Body of pancreas (tissue), 4 donors: ENCODE data around the gene IL17B. TPM values are rescaled to one million over a fixed set of nuclear protein-coding genes. Genes with fewer than 3 reads are reported as not detected.
"Not testable (repeated sequence)": the region's sequence is repeated elsewhere in the genome, so short reads cannot be mapped to it uniquely, and the experiment has no call there.

Source experiments
- ATAC-seq: fragments of 150-250 bp; one replicate; pipeline ENCODE4 v1.9.1; 2016
- DNase-seq, 4 donors: peaks; one replicate each; pipeline ENCODE4 v3.0.0-alpha.2; 2019
- H3K27ac ChIP-seq, 4 donors: fragments of 200-600 bp; sonication (generic); 1 replicate in 3 of 4; 2 replicates in 1 of 4; pipeline versions ENCODE4 v1.5.1 to v1.6.1; 2016 to 2019; ENCODE audit warnings: mild to moderate bottlenecking in 1 of 4, mixed read lengths in 1 of 4, moderate library complexity in 1 of 4
- H3K27me3 ChIP-seq, 2 donors: fragments of 200-600 bp; sonication (generic); one replicate each; pipeline ENCODE4 v1.6.0; 2016; ENCODE audit warnings: mild to moderate bottlenecking in 1 of 2
- H3K36me3 ChIP-seq, 2 donors: fragments of 200-600 bp; sonication (generic); replicated peaks in 1 of 2; 2 replicates each; pipeline ENCODE4 v1.5.1; 2016; ENCODE audit warnings: low read depth in 2 of 2; ENCODE audit not compliant: insufficient read depth in 1 of 2
- H3K4me1 ChIP-seq: fragments of 200-600 bp; sonication (generic); one replicate; pipeline ENCODE4 v1.6.0; 2016
- H3K4me3 ChIP-seq, 2 donors: fragments of 200-600 bp; sonication (generic); 1 replicate in 1 of 2; 2 replicates in 1 of 2; pipeline ENCODE4 v1.5.1; 2016 to 2019
- H3K9me3 ChIP-seq, 3 donors: fragments of 200-600 bp; sonication (generic); 1 replicate in 2 of 3; 2 replicates in 1 of 3; pipeline ENCODE4 v1.5.1; 2016
- CTCF ChIP-seq, 7 experiments: fragments of 450-650 bp in 4 of 7; fragments of 200-600 bp in 3 of 7; sonication (generic) in 3 of 7; IDR thresholded peaks; one replicate each; pipeline ENCODE4 v1.5.1; 2016 to 2019; ENCODE audit warnings: antibody characterized with exemption in 7 of 7
- POLR2A ChIP-seq, 3 donors: fragments of 450-650 bp; IDR thresholded peaks; one replicate each; pipeline ENCODE4 v1.6.1; 2016; ENCODE audit warnings: antibody characterized with exemption in 3 of 3, mild to moderate bottlenecking in 2 of 3
- WGBS, 2 donors: methylation state at CpG; one replicate each; pipeline ENCODE4 v1.1.5; 2017; 5-methylcytosine and 5-hydroxymethylcytosine counted together
- intact Hi-C: fragments of 100-400 bp; cut with DNase I; formaldehyde crosslinking; loops from one replicate; pipeline ENCODE4 v1.15.1; 2023
- total RNA-seq, 2 donors: library from RNA; depleted of rRNA; stranded (reverse); fragments of >200 nt; gene quantifications; one replicate each; pipeline ENCODE4 v1.1.0, GENCODE V29; 2016

Gene IL17B
- total RNA-seq, 2 donors from 2014 or later: not detected

- 60 to 63% methylated on average over 4 to 6 of the region's 6 CpGs for WGBS, 2 donors
- H3K4me3 ChIP-seq: no peak overlapping the region
- no peaks in the 10 kb centered on the region for H3K9me3 ChIP-seq
- no peaks in the 10 kb centered on the region for H3K27me3 ChIP-seq
- intact Hi-C loops: no loop called here
- no peak for ATAC-seq
- TF ChIP-seq CTCF (IDR thresholded peaks at IDR 0.05) (no peak), POLR2A (IDR thresholded peaks at IDR 0.05) (no peak)
- no peak overlapping the region for H3K27ac ChIP-seq
- H3K36me3 ChIP-seq: no peaks in the 10 kb centered on the region
- no peak for DNase-seq
- H3K4me1 ChIP-seq: no peaks in the 10 kb centered on the region
Observed at GRCh38 chr5:149400304-149400703, 21.2 kb upstream of the IL17B start.

- H3K27ac ChIP-seq: no peak overlapping the region
- no peak for DNase-seq
- no peaks in the 10 kb centered on the region for H3K36me3 ChIP-seq
- no peak overlapping the region for H3K4me3 ChIP-seq
- no peaks in the 10 kb centered on the region for H3K27me3 ChIP-seq
- no peak for ATAC-seq
- no peak for TF ChIP-seq CTCF (IDR thresholded peaks at IDR 0.05)
- TF ChIP-seq POLR2A (IDR thresholded peaks at IDR 0.05): no peak
- intact Hi-C loops: no loop called here
- H3K9me3 ChIP-seq: no peaks in the 10 kb centered on the region
- H3K4me1 ChIP-seq: no peaks in the 10 kb centered on the region
Observed at GRCh38 chr5:149399775-149400174, 20.7 kb upstream of the IL17B start.

GRCh38 chr5:149398747-149399266 lies 19.7 kb upstream of the IL17B start:
- H3K36me3 ChIP-seq, DNase-seq, H3K9me3 ChIP-seq, ATAC-seq, H3K4me3 ChIP-seq, H3K27ac ChIP-seq, intact Hi-C loops, H3K4me1 ChIP-seq, H3K27me3 ChIP-seq: not testable (repeated sequence)
- WGBS, 2 donors: 78 to 80% methylated on average over 6 to 7 of the region's 7 CpGs

- ATAC-seq: no peak
- Histone ChIP-seq H3K4me3 (no peak overlapping the region), H3K4me1 (no peaks in the 10 kb centered on the region), H3K9me3 (no peaks in the 10 kb centered on the region), H3K36me3 (no peaks in the 10 kb centered on the region), H3K27ac (no peak overlapping the region), H3K27me3 (no peaks in the 10 kb centered on the region)
- DNase-seq: peak in 1 of 4 donors; percentile 14
- WGBS, 2 donors: 82 to 83% methylated on average over 6 of the region's 6 CpGs
- no peak for TF ChIP-seq CTCF (IDR thresholded peaks at IDR 0.05)
- intact Hi-C loops: no loop called here
Observed at GRCh38 chr5:149397530-149397929, 18.4 kb upstream of the IL17B start.

- H3K27me3 ChIP-seq, DNase-seq, ATAC-seq, H3K36me3 ChIP-seq, H3K27ac ChIP-seq, intact Hi-C loops, H3K9me3 ChIP-seq, H3K4me1 ChIP-seq, H3K4me3 ChIP-seq: not testable (repeated sequence)
Observed at GRCh38 chr5:149394996-149395395, 15.9 kb upstream of the IL17B start.

- Histone ChIP-seq H3K27ac (no peak overlapping the region), H3K4me3 (no peak overlapping the region), H3K4me1 (no peaks in the 10 kb centered on the region), H3K36me3 (no peaks in the 10 kb centered on the region), H3K27me3 (no peaks in the 10 kb centered on the region), H3K9me3 (peaks cover 0 to 5% (median 0%) of the 10 kb centered on the region in 3 donors)
- no peak for TF ChIP-seq CTCF (IDR thresholded peaks at IDR 0.05)
- TF ChIP-seq POLR2A (IDR thresholded peaks at IDR 0.05): no peak
- ATAC-seq (no peak), DNase-seq (no peak)
- WGBS, 2 donors: 72 to 73% methylated on average over 19 of the region's 19 CpGs
- intact Hi-C loops: no loop called here
Observed at GRCh38 chr5:149392718-149393117, 13.6 kb upstream of the IL17B start.
